ENCODE results near the gene SERTAD3.
A peak's percentile ranks its signal among the peaks of the same experiment; 100 is the strongest.
"Not testable (repeated sequence)": the region's sequence is repeated elsewhere in the genome, so short reads cannot be mapped to it uniquely, and the experiment has no call there.

The SERTAD3 gene

GRCh38 chr19:40457953-40458596 lies 13.9 kb upstream of the SERTAD3 start:
- no peak for DNase-seq (ENCODE audit: low spot score)

DNA sequence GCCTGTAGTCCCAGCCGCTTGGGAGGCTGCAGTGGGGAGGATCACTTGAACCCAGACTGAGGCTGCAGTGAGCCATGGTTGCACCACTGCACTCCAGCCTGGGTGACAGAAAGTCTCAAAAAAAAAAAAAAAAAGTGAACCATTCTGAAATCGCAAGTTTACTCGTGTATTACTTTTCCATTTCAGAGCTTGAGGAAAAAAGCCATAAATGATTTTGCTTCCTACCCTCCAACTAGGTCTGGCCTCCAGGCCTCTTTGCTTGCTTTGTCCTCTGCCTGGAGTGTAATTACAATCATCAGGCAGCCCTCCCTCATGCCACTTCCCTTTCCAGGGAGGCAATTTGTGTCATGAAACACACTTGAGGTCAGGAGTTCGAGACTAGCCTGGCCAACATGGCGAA lies 12.9 kb upstream of the SERTAD3 start:
- no peak for DNase-seq (ENCODE audit: low spot score)

DNA sequence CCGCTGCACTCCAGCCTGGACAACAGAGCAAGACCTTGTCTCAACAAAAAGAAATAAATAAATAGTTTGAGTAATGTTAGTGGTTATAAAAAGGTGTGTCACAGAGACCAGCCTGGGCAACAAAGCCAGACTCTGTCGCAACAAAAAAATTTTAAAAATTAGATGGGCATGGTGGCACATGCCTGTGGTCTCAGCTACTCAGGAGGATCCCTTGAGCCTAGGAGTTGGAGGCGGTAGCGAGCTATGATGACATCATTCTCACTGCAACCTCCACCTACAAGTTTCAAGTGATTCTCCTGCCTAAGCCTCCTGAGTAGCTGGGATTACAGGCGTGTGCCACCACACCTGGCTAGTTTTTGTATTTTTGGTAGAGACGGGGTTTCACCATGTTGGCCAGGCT lies 9.8 kb upstream of the SERTAD3 start:
- DNase-seq (ENCODE audit: low spot score), result not testable (repeated sequence)

- no peak for DNase-seq (ENCODE audit: low spot score)
These were observed 9.1 kb upstream of the SERTAD3 start for GRCh38 chr19:40453151-40453735.

GRCh38 chr19:40452016-40452415 lies 7.9 kb upstream of the SERTAD3 start:
- DNase-seq (ENCODE audit: low spot score), result no peak

GRCh38 chr19:40450664-40451063 lies 6.5 kb upstream of the SERTAD3 start:
- DNase-seq (ENCODE audit: low spot score), result no peak

GRCh38 chr19:40449506-40449905 lies 5.4 kb upstream of the SERTAD3 start:
- DNase-seq (ENCODE audit: low spot score), result no peak

DNA sequence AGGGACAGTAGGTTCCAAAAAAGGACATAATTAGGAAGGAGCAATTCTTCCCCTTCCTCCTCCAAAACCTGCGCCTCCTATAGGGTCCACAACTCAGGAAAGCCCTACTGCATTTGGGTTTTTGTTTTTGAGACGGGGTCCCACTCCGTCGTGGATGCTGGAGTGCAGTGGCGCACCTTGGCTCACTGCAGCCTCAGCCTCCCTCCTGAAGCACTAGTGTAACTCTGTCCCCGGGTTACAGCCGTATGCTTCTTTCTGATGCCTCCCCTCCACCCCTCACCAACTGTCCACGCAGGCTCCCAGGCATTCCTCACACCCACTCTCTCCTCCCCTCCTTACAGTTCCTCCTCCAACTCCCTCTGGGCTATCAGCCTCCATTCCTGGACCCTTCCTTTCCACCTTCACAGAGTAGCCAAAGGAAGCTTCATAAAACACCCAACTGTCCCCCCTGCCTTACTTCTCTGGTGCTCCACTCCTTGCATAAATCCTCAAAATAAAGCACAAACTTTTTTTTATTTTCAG lies 2.2 kb upstream of the SERTAD3 start:
- no peak for DNase-seq (ENCODE audit: low spot score)

DNA sequence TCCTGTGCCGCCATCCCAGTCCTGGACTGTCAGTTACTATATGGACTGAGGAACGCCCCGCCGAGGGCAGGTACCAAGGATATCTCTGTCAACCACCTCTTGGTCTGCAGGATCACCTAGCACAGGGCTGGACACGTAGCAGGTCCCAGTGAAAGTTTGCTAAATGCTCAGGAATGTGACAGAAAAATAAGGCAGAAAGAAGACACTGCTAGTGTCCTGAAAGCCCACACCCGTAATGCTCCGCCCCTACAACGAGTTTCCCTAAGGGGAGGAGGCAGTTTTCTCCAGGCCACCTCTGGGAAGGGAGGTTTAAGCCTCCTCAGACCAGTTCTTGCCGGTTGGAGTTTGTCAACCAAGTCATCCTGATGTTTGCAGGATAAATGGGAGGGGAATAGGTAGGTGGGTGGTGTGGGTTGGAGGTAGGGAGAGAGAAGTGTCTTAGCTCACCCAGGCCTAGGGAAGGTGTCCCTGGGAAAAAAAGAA lies 1.7 kb upstream of the SERTAD3 start:
- peak; percentile 15 for DNase-seq (ENCODE audit: low spot score)

DNA sequence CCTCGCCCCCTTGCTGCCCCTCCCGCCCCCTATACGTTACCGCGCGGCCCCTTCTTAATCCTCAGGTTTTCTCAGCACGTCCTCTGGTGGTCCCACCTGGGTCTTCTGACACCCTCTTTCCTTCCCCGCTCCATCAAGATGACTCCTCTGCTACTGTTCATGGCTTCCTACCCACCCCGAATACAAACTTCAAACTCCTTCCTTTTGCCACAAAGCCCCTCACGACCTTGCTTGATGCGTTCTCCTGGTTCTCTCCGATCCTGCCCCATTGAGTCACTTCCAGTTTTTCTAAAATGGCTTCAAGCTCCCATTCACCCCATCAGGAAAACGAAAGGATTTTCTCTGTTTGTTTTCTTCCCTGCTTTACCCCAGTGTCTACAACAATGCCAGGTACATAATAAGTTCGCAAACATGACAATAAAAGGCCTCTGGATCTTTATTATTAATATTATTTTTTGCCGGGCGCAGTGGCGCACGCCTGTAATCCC lies 734 bp upstream of the SERTAD3 start:
- no peak for DNase-seq (ENCODE audit: low spot score)

GRCh38 chr19:40443131-40443999 lies 770 bp downstream of the SERTAD3 start:
- DNase-seq (ENCODE audit: low spot score), result peak; percentile 100

DNA sequence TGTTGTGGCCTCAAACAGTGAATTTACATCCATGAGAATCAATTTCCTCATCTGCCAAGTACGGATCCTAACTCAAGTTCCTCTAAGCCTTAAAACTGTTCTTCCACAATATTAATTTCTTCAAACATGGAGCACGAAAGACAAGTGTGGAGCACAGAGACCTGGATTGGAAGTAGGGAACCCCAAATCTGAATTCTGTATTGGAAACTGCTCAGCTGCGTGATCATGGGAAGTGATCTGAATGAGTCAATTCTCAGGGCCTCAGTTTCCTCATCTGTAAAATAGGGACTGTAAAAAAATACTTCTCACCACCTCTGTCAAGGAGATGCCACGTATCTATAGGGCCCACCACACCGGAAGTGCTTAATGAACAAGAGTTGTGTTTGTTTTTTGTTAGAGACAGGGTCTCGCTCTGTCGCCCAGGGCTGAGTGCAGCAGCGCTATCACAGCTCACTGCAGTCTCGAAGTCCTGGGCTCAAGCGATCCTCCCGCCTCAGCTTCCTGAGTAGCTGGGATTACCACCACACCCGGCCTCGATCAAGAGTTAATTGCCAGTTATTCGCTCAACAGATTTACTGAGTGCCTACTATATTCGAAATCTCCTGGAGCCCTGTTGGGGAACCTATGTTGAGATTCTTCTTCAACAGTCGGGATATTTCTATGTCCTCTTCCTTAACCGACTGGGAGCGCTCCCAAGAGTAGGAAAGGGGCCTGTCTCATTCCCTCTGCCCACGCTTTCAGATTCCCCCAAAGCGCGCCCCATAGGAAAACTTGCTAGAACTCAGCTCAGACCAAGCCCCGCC lies 1.6 kb downstream of the SERTAD3 start:
- no peak for DNase-seq (ENCODE audit: low spot score)

DNA sequence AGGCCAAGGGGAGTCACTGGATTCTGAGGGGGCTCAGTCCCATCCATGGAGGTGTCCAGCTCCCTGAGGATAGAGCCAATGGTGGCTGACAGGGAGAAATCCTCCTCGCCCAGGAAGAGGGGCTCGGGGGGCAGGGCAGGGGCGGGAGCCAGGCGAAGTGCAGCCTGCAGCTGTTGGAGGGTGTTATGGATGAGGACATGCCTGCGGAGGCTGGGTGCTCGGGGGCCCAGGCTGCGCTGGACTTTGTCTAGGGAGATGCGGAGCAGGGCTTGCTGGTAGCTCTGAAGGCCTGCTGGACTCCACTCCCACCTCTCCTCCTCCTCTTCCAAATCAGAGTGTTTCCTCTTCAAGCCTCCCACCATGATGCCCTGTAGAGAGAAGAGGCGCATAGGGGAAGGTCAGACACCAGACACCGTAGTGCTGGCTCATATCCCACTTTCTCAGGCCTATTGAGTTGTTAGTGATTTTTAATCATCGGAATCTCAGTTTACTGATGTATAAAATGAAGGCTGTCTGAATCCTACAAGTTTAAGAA lies 2.3 kb downstream of the SERTAD3 start:
- no peak for DNase-seq (ENCODE audit: low spot score)

DNA sequence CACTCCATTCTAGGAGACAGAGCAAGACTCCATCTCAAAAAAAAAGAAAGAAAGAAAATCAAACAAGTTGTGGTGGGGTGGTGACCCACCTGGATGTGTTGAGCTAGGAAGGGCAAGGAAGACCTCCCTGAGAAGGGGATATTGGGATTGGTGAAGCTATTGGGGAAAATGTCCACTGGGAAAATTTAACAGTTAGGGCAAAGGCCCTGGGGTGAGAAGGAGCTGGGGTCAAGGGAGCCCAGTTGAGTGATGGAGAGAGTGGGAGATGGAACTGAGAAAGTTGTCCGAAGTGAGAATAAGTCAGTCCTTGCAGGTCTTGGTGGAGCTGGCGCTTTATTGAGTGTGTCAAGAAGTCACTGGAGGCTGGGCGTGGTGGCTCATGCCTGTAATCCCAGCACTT lies 5.9 kb downstream of the SERTAD3 start:
- no peak for DNase-seq (ENCODE audit: low spot score)

GRCh38 chr19:40433391-40434216 lies 10.5 kb downstream of the SERTAD3 start:
- DNase-seq (ENCODE audit: low spot score), result peak; percentile 70

DNA sequence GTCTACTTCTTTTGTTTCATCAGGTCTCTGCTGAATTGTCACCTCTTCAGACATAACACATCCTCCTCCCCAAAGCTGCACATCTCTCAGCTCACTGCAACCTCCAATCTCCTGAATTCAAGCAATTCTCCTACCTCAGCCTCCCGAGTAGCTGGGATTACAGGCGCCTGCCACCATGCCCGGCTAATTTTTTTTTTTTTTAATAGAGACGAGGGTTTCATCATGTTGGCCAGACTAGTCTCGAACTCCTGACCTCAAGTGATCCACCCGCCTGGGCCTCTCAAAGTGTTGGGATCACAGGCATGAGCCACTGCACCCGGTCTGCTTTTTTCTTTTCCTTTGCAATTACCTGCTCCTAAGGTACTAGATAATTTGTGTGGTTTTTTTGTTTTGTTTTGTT lies 11.4 kb downstream of the SERTAD3 start:
- not testable (repeated sequence) for DNase-seq (ENCODE audit: low spot score)

GRCh38 chr19:40431698-40432097 lies 12.4 kb downstream of the SERTAD3 start:
- DNase-seq (ENCODE audit: low spot score), result no peak

DNA sequence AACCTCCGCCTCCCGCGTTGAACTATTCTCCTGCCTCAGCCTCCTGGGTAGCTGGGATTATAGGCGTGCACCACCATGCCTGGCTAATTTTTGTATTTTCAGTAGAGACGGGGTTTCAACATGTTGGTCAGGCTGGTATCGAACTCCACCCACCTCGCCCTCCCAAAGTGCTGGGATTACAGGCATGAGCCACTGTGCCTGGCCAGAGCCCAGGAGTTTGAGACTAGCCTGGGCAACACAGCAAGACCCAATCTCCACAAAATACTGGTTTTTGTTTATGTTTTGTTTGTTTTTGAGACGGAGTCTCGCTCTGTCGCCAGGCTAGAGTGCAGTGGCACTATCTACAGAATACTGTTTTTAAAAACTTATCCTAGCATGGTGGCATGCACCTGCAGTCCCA lies 13.9 kb downstream of the SERTAD3 start:
- not testable (repeated sequence) for DNase-seq (ENCODE audit: low spot score)

GRCh38 chr19:40428197-40428596 lies 15.9 kb downstream of the SERTAD3 start:
- DNase-seq (ENCODE audit: low spot score), result not testable (repeated sequence)

GRCh38 chr19:40425450-40426287 lies 18.5 kb downstream of the SERTAD3 start, which contains the start of gene SERTAD1:
SERTAD1 (minus strand) TSS chr19:40425992; CDS start chr19:40423546, 2,446 bp downstream.
- DNase-seq (ENCODE audit: low spot score), result peak; percentile 98
